GM18907 (cell line): ENCODE results near the gene PANK1.

Experiments used
- ATAC-seq: cut with Tn5 transposase; IDR thresholded peaks from one replicate; pipeline ENCODE4 v1.9.1; 2021; ENCODE audit warnings: mild to moderate bottlenecking, moderate library complexity; ENCODE audit not compliant: unreplicated experiment

The PANK1 gene

DNA sequence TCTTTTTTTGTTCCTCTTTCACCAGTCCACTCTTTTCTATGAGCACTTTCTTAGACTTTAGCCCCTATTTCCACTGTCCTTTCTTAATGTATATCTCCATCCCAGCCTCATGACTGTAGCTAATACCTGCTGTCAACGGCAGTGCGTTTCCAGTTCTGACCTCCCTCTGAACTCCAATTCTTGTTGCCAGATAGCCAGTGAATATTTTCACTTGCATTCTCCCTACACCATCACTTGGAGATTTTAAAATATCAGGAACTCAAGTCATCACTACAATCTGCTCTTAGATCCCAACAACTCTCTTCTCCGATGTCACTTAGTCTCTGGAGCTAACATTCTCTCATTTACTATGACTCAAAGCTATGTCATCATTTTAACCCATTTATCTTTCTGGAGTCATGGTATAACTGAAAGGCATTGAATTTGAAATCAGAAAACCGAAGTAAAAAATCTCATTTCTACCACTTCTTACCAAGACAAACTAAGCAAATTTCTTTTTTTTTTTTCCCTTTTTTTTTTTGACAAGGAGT, 104.6 kb downstream of the PANK1 start:
- ATAC-seq = no peak

DNA sequence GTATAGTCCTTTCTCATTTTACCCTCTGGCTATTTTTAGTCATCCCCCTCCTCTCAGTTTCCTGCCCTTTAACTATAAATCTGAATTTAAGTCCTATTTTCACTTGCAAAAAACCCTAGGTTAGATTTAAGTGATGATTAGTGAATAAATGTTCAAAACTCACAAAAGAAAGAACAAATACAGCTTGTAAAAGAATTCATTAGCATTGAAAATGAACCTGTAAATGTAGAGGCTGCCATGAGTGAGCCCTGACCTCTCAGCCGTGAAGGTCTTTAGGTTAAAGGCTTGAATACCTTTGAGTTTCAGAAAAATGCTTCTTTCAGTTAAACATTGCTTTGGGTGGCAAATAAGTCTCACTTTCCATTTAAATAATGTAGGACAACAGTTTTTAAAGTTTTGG, 107.7 kb downstream of the PANK1 start:
- no peak for ATAC-seq

DNA sequence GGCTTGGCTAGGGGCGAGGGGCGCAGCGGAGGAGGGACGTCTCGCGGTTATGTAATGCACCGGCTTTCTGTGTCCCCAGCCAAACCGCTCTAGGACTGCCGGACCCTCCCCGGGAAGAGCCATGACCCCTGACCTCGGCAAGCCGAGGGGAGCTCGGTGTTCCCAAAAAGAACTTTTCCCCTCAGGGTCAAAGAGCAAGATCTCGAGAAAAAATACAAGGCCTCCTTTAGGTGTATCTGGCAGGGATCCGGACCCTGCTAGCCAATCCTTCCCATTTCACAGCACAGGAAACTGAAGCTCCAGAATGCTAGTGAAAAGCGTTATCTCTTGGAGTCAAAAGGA, 109.1 kb downstream of the PANK1 start:
- ATAC-seq = no peak

DNA sequence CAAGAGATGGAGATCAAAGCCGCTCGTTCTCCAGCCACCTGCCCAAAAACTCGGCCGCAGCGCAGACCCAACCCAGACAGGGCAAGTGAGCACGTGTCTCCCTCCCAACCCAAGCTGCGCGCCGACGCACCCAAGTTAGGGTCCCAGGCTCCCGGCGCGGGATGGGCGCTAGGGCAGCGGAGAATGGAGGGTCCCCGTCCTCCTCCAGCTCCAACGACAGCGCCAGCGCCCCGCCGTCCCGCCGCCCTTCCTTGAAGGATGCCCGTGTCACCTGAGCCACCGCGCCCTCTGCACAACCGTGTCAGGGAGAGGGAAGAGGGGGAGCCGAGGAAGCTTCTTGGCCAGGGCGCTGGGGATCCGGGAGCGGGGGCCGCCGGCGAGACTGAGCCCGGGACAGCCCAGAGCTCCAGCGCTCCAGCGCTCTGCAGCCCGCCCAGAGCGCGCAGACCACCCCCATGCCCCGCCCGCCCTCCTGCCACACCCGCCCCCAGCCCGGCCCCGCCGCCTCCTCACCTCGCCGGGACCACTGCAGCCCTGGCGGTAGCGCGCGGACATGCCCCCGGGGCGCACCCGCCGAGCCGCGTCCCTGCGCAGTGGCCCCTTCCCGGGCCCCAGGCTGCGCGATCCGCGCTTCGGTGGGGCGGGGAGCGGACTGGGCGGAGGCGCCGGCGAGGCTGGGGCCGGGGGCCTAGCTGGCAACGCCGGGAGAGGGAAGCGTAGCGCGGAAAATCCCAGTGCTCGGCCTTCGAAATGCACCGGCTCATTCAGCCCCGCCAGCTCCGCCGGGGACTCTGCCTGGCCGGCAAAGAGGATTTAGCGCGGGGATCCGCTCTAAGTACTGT, 109.7 kb downstream of the PANK1 start, which contains the start of gene SLC16A12:
Gene SLC16A12, minus strand, starts transcription at position 424 of the 842 bp plus-strand sequence. CDS start 73,016 bp downstream, outside the sequence.
- no peak for ATAC-seq

DNA sequence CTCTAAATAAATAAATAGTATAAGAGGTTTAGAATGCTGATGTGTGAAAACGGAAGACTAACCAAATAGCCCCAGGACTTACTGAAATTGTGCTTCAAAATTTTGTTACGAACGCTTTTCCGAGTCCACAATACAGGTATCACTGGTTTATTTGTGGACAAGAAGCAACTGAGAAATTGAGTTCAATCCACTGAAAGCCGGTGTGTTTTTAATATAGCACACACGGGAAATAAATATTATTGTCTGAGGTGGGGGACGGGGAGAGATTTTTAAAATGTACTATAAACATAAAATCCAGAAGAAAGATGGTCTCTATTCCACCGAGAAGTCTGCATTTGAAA, 110.2 kb downstream of the PANK1 start:
- ATAC-seq = no peak
